Endothelial cell of umbilical vein (primary cell): ENCODE results near the gene WHRN. TPM values are rescaled to one million over a fixed set of nuclear protein-coding genes. Genes with fewer than 3 reads are reported as not detected.

Experiments used
- BruUV-seq: library from RNA; stranded (reverse); fragments of 400-500 nt; replicated peaks from 2 replicates; lab custom pipeline; 2021; lab: Mats Ljungman, UMichigan
- CTCF ChIA-PET: fragments of 300-600, 350-600 bp; sonication (Branson Sonifier 250); formaldehyde crosslinking; loops from one replicate; lab custom pipeline; 2021; ENCODE audit warnings: antibody characterized with exemption, inconsistent platforms; lab: Charles Lee
- POLR2A ChIA-PET: fragments of 300-600, 350-600 bp; sonication (Branson Sonifier 250); formaldehyde crosslinking; loops from one replicate; lab custom pipeline; 2021; ENCODE audit warnings: antibody characterized with exemption, inconsistent platforms; lab: Charles Lee
- DNase-seq: peaks from one replicate; pipeline ENCODE4 v3.0.0-alpha.2; 2011; ENCODE audit warnings: low read depth, low spot score
- FAIRE-seq: peaks from 2 replicates; lab custom pipeline; 2011; peaks lifted over from hg19 to GRCh38; lab: Jason Lieb, UNC
- H2AFZ ChIP-seq: 2 replicates; pipeline ENCODE4 v1.6.0; 2012; ENCODE audit warnings: low read depth, low read length, control low read depth, inconsistent platforms
- H3K27ac ChIP-seq: 2 replicates; pipeline ENCODE4 v1.5.1; 2011; ENCODE audit warnings: low read depth, mild to moderate bottlenecking, control low read depth, low read length, moderate library complexity; ENCODE audit not compliant: insufficient read depth
- H3K27me3 ChIP-seq, 2 experiments: 2 replicates each; pipeline versions ENCODE4 v1.6.0 to v1.6.1; 2011; ENCODE audit warnings: low read length in 2 of 2, mixed read lengths in 1 of 2; ENCODE audit not compliant: control insufficient read depth in 2 of 2, insufficient read depth in 2 of 2
- H3K36me3 ChIP-seq, 2 experiments: 2 replicates in 1 of 2; 3 replicates in 1 of 2; pipeline ENCODE4 v1.5.1; 2011; ENCODE audit warnings: low read length in 2 of 2, mild to moderate bottlenecking in 1 of 2, moderate library complexity in 1 of 2; ENCODE audit not compliant: control insufficient read depth in 2 of 2, insufficient read depth in 2 of 2; ENCODE audit errors: extremely low read depth in 1 of 2
- H3K4me1 ChIP-seq: 3 replicates; pipeline ENCODE4 v1.5.1; 2011; ENCODE audit warnings: mild to moderate bottlenecking, low read length; ENCODE audit not compliant: control insufficient read depth, insufficient read depth; ENCODE audit errors: extremely low read depth
- H3K4me2 ChIP-seq: 2 replicates; pipeline ENCODE4 v1.6.1; 2011; ENCODE audit warnings: low read length, control low read depth, mixed read lengths; ENCODE audit not compliant: insufficient read depth
- H3K4me3 ChIP-seq, 3 experiments: fragments of 200-600 bp in 1 of 3; sonication (generic), shearing (Covaris generic) in 1 of 3; replicated peaks in 1 of 3; 2 replicates each; pipeline ENCODE4 v1.5.1; 2011 to 2016; ENCODE audit warnings: control low read depth in 3 of 3, low read length in 3 of 3, mild to moderate bottlenecking in 2 of 3, inconsistent platforms in 1 of 3, low read depth in 1 of 3, moderate library complexity in 1 of 3; ENCODE audit not compliant: insufficient read depth in 1 of 3
- H3K79me2 ChIP-seq: 2 replicates; pipeline ENCODE4 v1.6.0; 2012; ENCODE audit warnings: low read length, inconsistent platforms; ENCODE audit not compliant: control insufficient read depth, insufficient read depth
- H3K9ac ChIP-seq: replicated peaks from 2 replicates; pipeline ENCODE3; 2011; ENCODE audit warnings: low read length, control low read depth; ENCODE audit not compliant: insufficient read depth; ENCODE audit errors: extremely low read depth
- H3K9me1 ChIP-seq: replicated peaks from 3 replicates; pipeline ENCODE4 v1.6.0; 2011; ENCODE audit warnings: mild to moderate bottlenecking, low read length; ENCODE audit not compliant: control insufficient read depth, insufficient read depth; ENCODE audit errors: extremely low read depth
- H3K9me3 ChIP-seq: replicated peaks from 2 replicates; pipeline ENCODE4 v1.5.1; 2012; ENCODE audit warnings: low read length, inconsistent platforms; ENCODE audit not compliant: control insufficient read depth, insufficient read depth
- H4K20me1 ChIP-seq: replicated peaks from 2 replicates; pipeline ENCODE3; 2011; ENCODE audit warnings: mild to moderate bottlenecking, low read length; ENCODE audit not compliant: control insufficient read depth, insufficient read depth; ENCODE audit errors: extremely low read depth
- CTCF ChIP-seq, 2 donors: IDR thresholded peaks; 1 replicate in 1 of 2; 2 replicates in 1 of 2; pipeline ENCODE4 v1.5.1; 2011; ENCODE audit warnings: low read length in 2 of 2, mild to moderate bottlenecking in 2 of 2, moderate library complexity in 2 of 2, control low read depth in 1 of 2, inconsistent platforms in 1 of 2, low read depth in 1 of 2; ENCODE audit not compliant: insufficient read depth in 1 of 2; ENCODE audit errors: extremely low read depth in 1 of 2
- EZH2 ChIP-seq: IDR thresholded peaks from 2 replicates; pipeline ENCODE4 v1.6.1; 2012; ENCODE audit warnings: borderline replicate concordance, low read depth, mild to moderate bottlenecking, moderate library complexity, low read length, inconsistent platforms; ENCODE audit not compliant: severe bottlenecking
- FOS ChIP-seq: IDR thresholded peaks from 2 replicates; pipeline ENCODE4 v1.6.1; 2011; ENCODE audit warnings: mild to moderate bottlenecking, low read length, moderate library complexity, borderline replicate concordance; ENCODE audit not compliant: insufficient read depth
- GATA2 ChIP-seq: IDR thresholded peaks from 2 replicates; pipeline ENCODE4 v1.7.0; 2011; ENCODE audit warnings: low read depth, mild to moderate bottlenecking, moderate library complexity, mixed read lengths, low read length; ENCODE audit not compliant: insufficient read length, insufficient read depth
- JUN ChIP-seq: IDR thresholded peaks from 2 replicates; pipeline ENCODE4 v1.6.1; 2011; ENCODE audit warnings: borderline replicate concordance, low read depth; ENCODE audit not compliant: insufficient read length, insufficient read depth
- MAX ChIP-seq: IDR thresholded peaks from 2 replicates; pipeline ENCODE4 v1.6.1; 2011; ENCODE audit not compliant: insufficient read depth, insufficient read length
- MYC ChIP-seq: IDR thresholded peaks from one replicate; pipeline ENCODE4 v1.6.1; 2011; ENCODE audit warnings: mild to moderate bottlenecking, low read depth, low read length
- POLR2A ChIP-seq: IDR thresholded peaks from 2 replicates; pipeline ENCODE4 v1.6.1; 2012; ENCODE audit warnings: low read depth, mild to moderate bottlenecking, control low read depth, low read length
- POLR2AphosphoS5 ChIP-seq: IDR thresholded peaks from 2 replicates; pipeline ENCODE4 v1.6.1; 2012; ENCODE audit warnings: low read depth, mild to moderate bottlenecking, control low read depth, low read length, moderate library complexity; ENCODE audit not compliant: insufficient read depth
- dilution Hi-C: fragments of 300-500 bp; cut with MboI; formaldehyde crosslinking; loops from one replicate; pipeline ENCODE4 v1.15.0; 2019; ENCODE audit warnings: low sequenced_read_pairs; ENCODE audit not compliant: extremely low pct_ligation_motif_present
- intact Hi-C: fragments of 100-400 bp; cut with micrococcal nuclease; formaldehyde crosslinking; loops from one replicate; pipeline ENCODE4 v1.10.0; 2022
- polyA plus RNA-seq, 4 experiments: library from polyadenylated mRNA; depleted of rRNA in 3 of 4; stranded (reverse) in 3 of 4; unstranded in 1 of 4; fragments of >200 nt; gene quantifications; 2 replicates each; pipeline versions ENCODE4 v1.2.1 to v1.2.3, GENCODE V29; 2011 to 2012; ENCODE audit warnings: missing spikeins in 1 of 4
- total RNA-seq: library from RNA; stranded (reverse); gene quantifications from 2 replicates; pipeline ENCODE4 v1.2.3, GENCODE V29; 2021

The WHRN gene
- total and polyA plus RNA-seq, 2 donors (not counting 3 experiments of a cell fraction or from before 2014, with no cell fraction given), result 0.35 to 0.69 TPM

GRCh38 chr9:114366334-114367128 lies 138.7 kb downstream of the WHRN start:
- H3K9me3 ChIP-seq, result no peaks in the 10 kb centered on the region
- H3K9me1 ChIP-seq, result no peaks in the 10 kb centered on the region
- H2AFZ ChIP-seq, result no peak overlapping the region
- BruUV-seq, result no TSS peak
- TF ChIP-seq JUN (no peak), MAX (no peak)
- ChIA-PET POLR2A (no interaction called here), CTCF (no interaction called here)
- FAIRE-seq (no peak), DNase-seq (no peak)
- no peaks in the 10 kb centered on the region for H3K27me3 ChIP-seq
- H3K79me2 ChIP-seq, result no peaks in the 10 kb centered on the region
- H3K4me3 ChIP-seq, result no peak overlapping the region
- intact Hi-C loops, result no loop called here
- peaks cover 6 to 29% of the 10 kb centered on the region in 2 experiments for H3K36me3 ChIP-seq
- peaks cover 1% of the 10 kb centered on the region for H3K4me1 ChIP-seq
- dilution Hi-C loops, result no loop called here
- no peak overlapping the region for H3K27ac ChIP-seq
- no peak overlapping the region for H3K9ac ChIP-seq
- H4K20me1 ChIP-seq, result no peaks in the 10 kb centered on the region
- no peak overlapping the region for H3K4me2 ChIP-seq

- H3K27ac ChIP-seq, result no peak overlapping the region
- H3K4me3 ChIP-seq, result no peak overlapping the region
- H3K9ac ChIP-seq, result no peak overlapping the region
- peaks cover 6 to 34% of the 10 kb centered on the region in 2 experiments for H3K36me3 ChIP-seq
- H3K4me2 ChIP-seq, result no peak overlapping the region
- CTCF ChIA-PET, result no interaction called here
- FAIRE-seq (no peak), DNase-seq (no peak)
- no peaks in the 10 kb centered on the region for H3K9me1 ChIP-seq
- H3K79me2 ChIP-seq, result no peaks in the 10 kb centered on the region
- dilution Hi-C loops, result no loop called here
- no peak for TF ChIP-seq EZH2
- TF ChIP-seq JUN, result no peak
- TF ChIP-seq MYC, result no peak
- no peak for TF ChIP-seq CTCF (IDR thresholded peaks at IDR 0.05; ENCODE audit: extremely low read depth in 1 of 2, insufficient read depth in 1 of 2, low read depth in 1 of 2, low read length in 2 of 2)
- no peak for TF ChIP-seq POLR2AphosphoS5
- TF ChIP-seq FOS, result no peak
- TF ChIP-seq GATA2, result no peak
- TF ChIP-seq POLR2A, result no peak
- no peak for TF ChIP-seq MAX
- no peaks in the 10 kb centered on the region for H3K27me3 ChIP-seq
- POLR2A ChIA-PET, result no interaction called here
- intact Hi-C loops, result no loop called here
- H2AFZ ChIP-seq, result no peak overlapping the region
- BruUV-seq, result no TSS peak
- no peaks in the 10 kb centered on the region for H4K20me1 ChIP-seq
- no peaks in the 10 kb centered on the region for H3K9me3 ChIP-seq
- no peaks in the 10 kb centered on the region for H3K4me1 ChIP-seq
Observed at GRCh38 chr9:114365194-114365593, 140.1 kb downstream of the WHRN start.
